AG20443 (cell line): ENCODE measurements around the gene FAM163B.
A peak's percentile ranks its signal among the peaks of the same experiment; 100 is the strongest.

ENCODE experiments used
- DNase-seq: peaks from one replicate; pipeline ENCODE4 v3.0.0; 2012; ENCODE audit warnings: low spot score, mixed read lengths

The FAM163B gene

GRCh38 chr9:133543772-133544467, 65.3 kb downstream of the FAM163B start:
- no peak for DNase-seq

- no peak for DNase-seq
Measured at GRCh38 chr9:133542002-133542401, 67.2 kb downstream of the FAM163B start.

GRCh38 chr9:133540698-133541025, 68.5 kb downstream of the FAM163B start:
- DNase-seq, result no peak

GRCh38 chr9:133539991-133540697, 69.0 kb downstream of the FAM163B start:
- DNase-seq, result no peak

- peak; percentile 57 for DNase-seq
Measured at GRCh38 chr9:133538851-133539833, 70.0 kb downstream of the FAM163B start.

- no peak for DNase-seq
Measured at GRCh38 chr9:133538176-133538575, 71.0 kb downstream of the FAM163B start.

- no peak for DNase-seq
Measured at GRCh38 chr9:133537257-133537656, 71.9 kb downstream of the FAM163B start.

- no peak for DNase-seq
Measured at GRCh38 chr9:133536536-133536935, 72.7 kb downstream of the FAM163B start.

GRCh38 chr9:133536080-133536479, 73.1 kb downstream of the FAM163B start:
- no peak for DNase-seq

- DNase-seq, result no peak
Measured at GRCh38 chr9:133535306-133535877, 73.8 kb downstream of the FAM163B start.

GRCh38 chr9:133534346-133535291, 74.6 kb downstream of the FAM163B start, which contains the start of gene ADAMTSL2:
Gene ADAMTSL2 (plus strand): TSS chr9:133534704. CDS start chr9:133536713, 2,009 bp downstream.
- DNase-seq, result peak; percentile 75

- peak; percentile 38 for DNase-seq
Measured at GRCh38 chr9:133533857-133534256, 75.3 kb downstream of the FAM163B start.

GRCh38 chr9:133532937-133533668, 76.1 kb downstream of the FAM163B start:
- DNase-seq, result peak; percentile 57

- no peak for DNase-seq
Measured at GRCh38 chr9:133531293-133531692, 77.9 kb downstream of the FAM163B start.

- no peak for DNase-seq
Measured at GRCh38 chr9:133529874-133530273, 79.3 kb downstream of the FAM163B start.

GRCh38 chr9:133529457-133529856, 79.7 kb downstream of the FAM163B start:
- no peak for DNase-seq

- DNase-seq, result no peak
Measured at GRCh38 chr9:133528876-133529241, 80.3 kb downstream of the FAM163B start.

- no peak for DNase-seq
Measured at GRCh38 chr9:133528001-133528875, 81.0 kb downstream of the FAM163B start.

- no peak for DNase-seq
Measured at GRCh38 chr9:133527444-133527920, 81.7 kb downstream of the FAM163B start.
